ENCODE results near the gene DENND1A.

Gene DENND1A

GRCh38 chr9:123861756-123862120, 68.2 kb downstream of the DENND1A start:
- DNase-seq, result no peak

GRCh38 chr9:123861086-123861755, 68.7 kb downstream of the DENND1A start:
- DNase-seq, result no peak

GRCh38 chr9:123860603-123861002, 69.3 kb downstream of the DENND1A start:
- DNase-seq, result no peak

GRCh38 chr9:123852403-123852802, 77.5 kb downstream of the DENND1A start:
- no peak for DNase-seq

- DNase-seq, result no peak
These were observed 78.1 kb downstream of the DENND1A start for GRCh38 chr9:123851851-123852250.

- no peak for DNase-seq
These were observed 81.4 kb downstream of the DENND1A start for GRCh38 chr9:123848447-123849085.

- no peak for DNase-seq
These were observed 83.0 kb downstream of the DENND1A start for GRCh38 chr9:123846966-123847365.

GRCh38 chr9:123843703-123844102, 86.2 kb downstream of the DENND1A start:
- DNase-seq, result no peak

- DNase-seq, result peak; percentile 19
These were observed 94.1 kb downstream of the DENND1A start for GRCh38 chr9:123835821-123836220.

GRCh38 chr9:123834889-123835562, 94.9 kb downstream of the DENND1A start:
- peak; percentile 82 for DNase-seq

GRCh38 chr9:123834218-123834888, 95.6 kb downstream of the DENND1A start:
- peak; percentile 20 for DNase-seq

- peak; percentile 9 for DNase-seq
These were observed 96.9 kb downstream of the DENND1A start for GRCh38 chr9:123832858-123833650.

- no peak for DNase-seq
These were observed 97.8 kb downstream of the DENND1A start for GRCh38 chr9:123832176-123832575.

- peak; percentile 24 for DNase-seq
These were observed 101.5 kb downstream of the DENND1A start for GRCh38 chr9:123828449-123828848.

- no peak for DNase-seq
These were observed 104.4 kb downstream of the DENND1A start for GRCh38 chr9:123825342-123826060.

GRCh38 chr9:123823194-123823947, 106.6 kb downstream of the DENND1A start:
- no peak for DNase-seq

- DNase-seq, result no peak
These were observed 108.3 kb downstream of the DENND1A start for GRCh38 chr9:123821619-123822018.

- peak; percentile 37 for DNase-seq
These were observed 109.8 kb downstream of the DENND1A start for GRCh38 chr9:123820139-123820538.

GRCh38 chr9:123816817-123817472, 113.0 kb downstream of the DENND1A start:
- peak; percentile 21 for DNase-seq

GRCh38 chr9:123815856-123816255, 114.1 kb downstream of the DENND1A start:
- peak; percentile 14 for DNase-seq

GRCh38 chr9:123814496-123814895, 115.4 kb downstream of the DENND1A start:
- DNase-seq, result no peak
